ENCODE measurements around the gene MINK1.

The MINK1 gene

GRCh38 chr17:4881761-4882555 lies 48.8 kb downstream of the MINK1 start:
- DNase-seq, result peak; percentile 26 to 59

DNA sequence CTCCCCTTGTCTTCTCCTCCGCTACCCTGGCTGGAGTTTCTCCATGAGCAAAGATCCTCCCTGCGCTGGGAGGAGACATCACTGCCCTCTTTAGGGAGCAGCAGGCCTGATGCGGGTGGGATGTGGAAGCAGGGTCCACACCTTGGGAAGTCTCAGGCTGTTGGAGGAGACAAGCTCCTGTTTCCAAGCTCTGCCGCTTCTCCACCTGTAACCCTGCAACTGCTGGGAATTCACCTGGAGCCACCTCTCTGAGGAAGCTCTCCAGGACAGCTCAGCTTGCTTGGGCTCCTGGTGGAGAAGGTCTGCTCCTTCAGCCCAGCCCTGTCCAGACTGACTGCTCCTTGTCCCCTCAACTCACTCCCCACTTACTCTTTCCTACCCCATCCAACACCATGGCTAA lies 51.3 kb downstream of the MINK1 start:
- no peak for DNase-seq

DNA sequence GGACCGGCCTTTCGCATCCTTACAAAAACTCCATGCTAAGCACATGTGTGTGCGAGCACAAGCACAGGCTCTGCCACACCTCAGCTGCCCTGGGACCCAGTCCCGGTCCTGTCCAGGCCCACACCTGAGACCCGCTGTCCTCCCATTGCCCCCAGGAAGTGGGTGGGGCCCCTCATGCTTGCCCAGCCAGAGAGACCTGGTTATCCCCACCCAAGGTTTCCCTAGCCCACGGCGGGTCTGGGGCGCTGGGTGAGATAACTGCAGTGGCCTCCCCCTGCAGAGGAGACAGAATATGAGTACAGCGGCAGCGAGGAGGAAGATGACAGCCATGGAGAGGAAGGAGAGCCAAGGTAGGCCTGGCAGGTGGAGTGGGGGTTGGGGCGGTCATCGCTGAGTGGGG lies 53.7 kb downstream of the MINK1 start:
- no peak for DNase-seq

DNA sequence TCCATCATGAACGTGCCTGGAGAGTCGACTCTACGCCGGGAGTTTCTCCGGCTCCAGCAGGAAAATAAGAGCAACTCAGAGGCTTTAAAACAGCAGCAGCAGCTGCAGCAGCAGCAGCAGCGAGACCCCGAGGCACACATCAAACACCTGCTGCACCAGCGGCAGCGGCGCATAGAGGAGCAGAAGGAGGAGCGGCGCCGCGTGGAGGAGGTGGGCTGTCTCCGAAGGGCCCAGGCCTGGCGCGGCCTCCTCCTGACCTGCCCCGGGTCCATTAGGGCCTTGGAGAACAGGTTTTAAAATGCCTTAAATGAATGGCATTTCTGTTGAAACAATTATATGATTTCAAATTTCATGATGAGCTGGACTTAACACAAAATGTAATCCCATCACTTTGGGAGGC lies 54.4 kb downstream of the MINK1 start:
- no peak for DNase-seq

DNA sequence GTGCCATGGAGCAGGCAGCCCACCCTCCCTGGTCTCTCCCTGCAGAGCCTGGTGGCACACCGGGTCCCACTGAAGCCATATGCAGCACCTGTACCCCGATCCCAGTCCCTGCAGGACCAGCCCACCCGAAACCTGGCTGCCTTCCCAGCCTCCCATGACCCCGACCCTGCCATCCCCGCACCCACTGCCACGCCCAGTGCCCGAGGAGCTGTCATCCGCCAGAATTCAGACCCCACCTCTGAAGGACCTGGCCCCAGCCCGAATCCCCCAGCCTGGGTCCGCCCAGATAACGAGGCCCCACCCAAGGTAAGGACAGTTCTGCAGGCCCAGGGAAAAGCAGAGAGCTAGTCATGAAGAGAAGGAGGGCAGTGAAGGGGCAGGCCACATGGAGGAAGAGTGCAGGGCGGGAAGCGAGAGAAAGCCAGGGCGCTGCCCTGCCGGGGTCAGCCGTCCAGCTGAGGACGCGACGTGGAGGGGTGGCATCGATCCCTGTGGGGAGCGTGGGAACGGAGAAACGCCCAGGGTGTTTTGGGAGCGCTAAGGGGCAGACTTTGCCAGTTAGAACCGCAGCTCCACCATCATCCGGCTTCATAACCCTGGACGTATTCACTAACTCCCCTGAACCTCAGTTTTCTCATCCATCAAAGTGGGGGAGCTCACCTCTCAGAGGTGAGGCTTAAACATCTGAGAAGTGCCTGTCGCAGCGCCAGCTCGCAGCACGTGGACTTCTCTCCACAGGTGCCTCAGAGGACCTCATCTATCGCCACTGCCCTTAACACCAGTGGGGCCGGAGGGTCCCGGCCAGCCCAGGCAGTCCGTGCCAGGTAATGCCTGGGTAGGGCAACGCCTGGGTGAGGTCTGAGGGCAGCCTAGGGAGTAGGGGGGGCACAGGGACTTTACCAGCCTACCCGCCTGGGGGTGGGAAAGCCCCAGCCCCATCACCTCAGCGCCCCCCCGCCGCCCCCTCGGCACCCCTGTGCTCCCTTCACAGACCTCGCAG lies 58.6 kb downstream of the MINK1 start:
- no peak for DNase-seq

- no peak for DNase-seq
Observed at GRCh38 chr17:4892499-4893221, 59.5 kb downstream of the MINK1 start.

- no peak for DNase-seq
Observed at GRCh38 chr17:4893272-4893671, 60.1 kb downstream of the MINK1 start.

- DNase-seq, result no peak
Observed at GRCh38 chr17:4893721-4894560, 60.8 kb downstream of the MINK1 start.

DNA sequence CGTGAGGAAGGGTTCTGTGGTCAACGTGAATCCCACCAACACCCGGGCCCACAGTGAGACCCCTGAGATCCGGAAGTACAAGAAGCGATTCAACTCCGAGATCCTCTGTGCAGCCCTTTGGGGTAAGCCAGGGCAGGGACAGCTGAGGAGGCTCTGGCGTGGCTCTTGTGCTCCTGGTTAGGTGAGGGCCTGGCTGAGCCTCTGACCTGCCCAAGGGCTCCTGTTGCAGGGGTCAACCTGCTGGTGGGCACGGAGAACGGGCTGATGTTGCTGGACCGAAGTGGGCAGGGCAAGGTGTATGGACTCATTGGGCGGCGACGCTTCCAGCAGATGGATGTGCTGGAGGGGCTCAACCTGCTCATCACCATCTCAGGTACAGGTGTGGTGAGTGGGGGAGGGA lies 62.0 kb downstream of the MINK1 start:
- DNase-seq, result no peak

GRCh38 chr17:4895657-4896331 lies 62.7 kb downstream of the MINK1 start:
- no peak for DNase-seq

- DNase-seq, result no peak
Observed at GRCh38 chr17:4896332-4897197, 63.4 kb downstream of the MINK1 start.

DNA sequence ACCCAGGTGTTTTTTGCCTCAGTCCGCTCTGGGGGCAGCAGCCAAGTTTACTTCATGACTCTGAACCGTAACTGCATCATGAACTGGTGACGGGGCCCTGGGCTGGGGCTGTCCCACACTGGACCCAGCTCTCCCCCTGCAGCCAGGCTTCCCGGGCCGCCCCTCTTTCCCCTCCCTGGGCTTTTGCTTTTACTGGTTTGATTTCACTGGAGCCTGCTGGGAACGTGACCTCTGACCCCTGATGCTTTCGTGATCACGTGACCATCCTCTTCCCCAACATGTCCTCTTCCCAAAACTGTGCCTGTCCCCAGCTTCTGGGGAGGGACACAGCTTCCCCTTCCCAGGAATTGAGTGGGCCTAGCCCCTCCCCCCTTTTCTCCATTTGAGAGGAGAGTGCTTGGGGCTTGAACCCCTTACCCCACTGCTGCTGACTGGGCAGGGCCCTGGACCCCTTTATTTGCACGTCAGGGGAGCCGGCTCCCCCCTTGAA lies 64.1 kb downstream of the MINK1 start:
- DNase-seq, result no peak

DNA sequence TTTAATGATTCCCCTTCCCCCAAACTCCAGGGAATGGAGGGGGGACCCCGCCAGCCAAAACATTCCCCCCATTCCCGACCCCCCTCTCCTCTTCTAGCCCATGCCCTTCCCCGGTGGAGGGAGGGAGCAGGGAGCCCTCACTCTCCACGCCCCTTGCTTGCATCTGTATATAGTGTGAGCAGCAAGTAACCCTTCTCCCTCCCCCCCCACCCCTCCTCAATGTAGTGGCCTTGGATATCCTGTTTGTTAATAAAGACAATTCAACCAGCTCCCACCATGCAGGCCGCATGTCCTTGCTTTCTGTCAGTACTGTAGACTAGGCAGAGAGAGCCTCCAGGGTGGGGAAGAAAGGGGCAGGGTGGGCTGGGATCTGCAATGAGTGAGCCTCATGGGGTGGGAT lies 64.6 kb downstream of the MINK1 start:
- DNase-seq, result no peak

DNA sequence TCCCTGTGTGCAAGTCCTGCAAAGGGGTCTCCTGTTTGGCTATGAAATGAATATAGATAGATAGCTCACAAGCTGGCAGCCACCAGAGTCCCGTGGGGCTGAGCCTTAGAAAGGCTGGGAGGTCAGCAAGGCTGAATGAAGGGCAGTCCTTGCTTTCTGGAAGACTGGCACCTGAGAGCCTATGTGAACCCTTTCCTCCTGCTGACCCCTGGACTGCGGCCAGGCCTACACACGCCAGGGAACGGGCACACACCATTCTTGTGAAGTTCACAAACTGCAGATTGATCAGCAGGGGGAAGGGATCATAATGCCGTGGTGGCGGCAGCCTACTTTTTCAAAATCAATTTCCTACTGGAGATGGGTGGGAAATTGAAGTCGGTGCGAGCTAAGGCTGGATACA lies 65.2 kb downstream of the MINK1 start:
- DNase-seq, result no peak

DNA sequence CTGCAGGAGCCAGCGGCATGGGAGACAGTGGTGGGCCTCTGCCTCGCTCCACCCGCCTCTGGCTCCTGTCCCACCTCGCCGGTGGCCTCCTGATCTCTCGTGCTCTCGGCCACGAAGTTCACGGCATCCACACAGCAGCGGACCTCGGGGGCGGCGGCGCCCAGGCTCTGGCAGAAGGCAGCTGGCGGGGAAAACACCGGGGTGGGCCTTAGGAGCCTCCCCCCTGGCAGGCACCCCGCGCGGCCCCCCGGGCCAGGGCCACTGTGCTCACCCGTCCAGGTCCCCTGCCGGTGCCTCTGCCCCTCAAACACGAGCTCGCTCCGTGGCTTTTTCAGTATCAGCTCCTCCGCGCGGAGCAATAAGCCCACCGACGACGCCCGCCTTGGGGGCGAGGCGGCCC lies 65.8 kb downstream of the MINK1 start:
- DNase-seq, result no peak

GRCh38 chr17:4899341-4900230 lies 66.4 kb downstream of the MINK1 start, which contains the start of gene C17orf107:
Gene C17orf107, plus strand, starts transcription at chr17:4899536. Its CDS starts 227 bp downstream, at chr17:4899763.
- peak; percentile 79 to 86 for DNase-seq

- peak; percentile 50 to 55 for DNase-seq
Observed at GRCh38 chr17:4900231-4901107, 67.3 kb downstream of the MINK1 start.

- no peak for DNase-seq
Observed at GRCh38 chr17:4901108-4901647, 68.0 kb downstream of the MINK1 start.
